ENCODE results near the gene BMPR1A. TPM values are rescaled to one million over a fixed set of nuclear protein-coding genes. Genes with fewer than 3 reads are reported as not detected.
A peak's percentile ranks its signal among the peaks of the same experiment; 100 is the strongest.

The BMPR1A gene
- total RNA-seq, 1 experiment from 2014 or later, result 63.2 TPM

DNA sequence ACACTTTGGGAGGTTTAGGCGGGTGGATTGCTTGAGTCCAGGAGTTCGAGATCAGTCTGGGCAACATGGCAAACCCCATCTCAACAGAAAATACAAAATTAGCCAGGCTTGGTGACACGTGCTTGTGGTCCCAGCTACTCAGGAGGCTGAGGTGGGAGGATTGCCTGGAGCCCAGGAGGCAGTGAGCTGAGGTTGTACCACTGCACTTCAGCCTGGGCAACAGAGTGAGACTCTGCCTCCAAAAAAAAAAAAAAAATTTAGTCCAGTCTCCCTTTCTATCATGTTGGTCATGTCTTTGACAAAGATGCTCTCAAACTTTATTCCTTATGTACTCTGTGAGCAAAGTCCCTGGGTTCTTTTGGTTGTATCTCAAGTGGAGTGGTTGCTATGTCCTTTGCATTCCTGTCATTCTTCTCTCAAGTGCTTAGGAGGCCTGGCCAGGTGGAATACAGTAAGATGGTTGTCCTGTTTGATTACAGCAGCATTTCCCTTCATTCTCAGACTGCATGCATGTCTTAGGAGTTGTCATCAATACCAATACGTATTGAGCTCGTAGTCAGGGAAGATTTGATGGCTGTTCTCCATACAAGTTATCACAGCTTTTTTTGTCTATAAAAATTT is 115.3 kb downstream of the BMPR1A start:
- peaks cover 5% of the 10 kb centered on the region for H3K36me3 Mint-ChIP-seq (ENCODE audit: insufficient read depth, unreplicated experiment)
- Histone ChIP-seq H3K36me3 (ENCODE audit: control insufficient read depth, insufficient read depth, low read length) (no peaks in the 10 kb centered on the region), H3K27me3 (replicated peaks; ENCODE audit: control insufficient read depth, insufficient read depth, low read length) (no peaks in the 10 kb centered on the region), H3K4me1 (peaks cover 16% of the 10 kb centered on the region), H3K4me3 (ENCODE audit: low read depth, low read length) (no peak overlapping the region), H3K9me3 (no peaks in the 10 kb centered on the region)
- H3K4me1 Mint-ChIP-seq (ENCODE audit: low read depth, unreplicated experiment), result peaks cover 17% of the 10 kb centered on the region
- no peaks in the 10 kb centered on the region for H3K27me3 Mint-ChIP-seq (ENCODE audit: insufficient read depth, unreplicated experiment)
- no peak overlapping the region for H3K4me3 Mint-ChIP-seq (ENCODE audit: unreplicated experiment)
- H3K27ac Mint-ChIP-seq (ENCODE audit: unreplicated experiment), result peak overlapping the region; percentile 28
- ChIA-PET CTCF (interaction anchor here (0.5 kb wide), 2 partner anchors 95 to 99 kb away, joined by 3 to 4 read pairs; no protein-coding TSS in a partner anchor), POLR2A (no interaction called here)
- H3K9me3 Mint-ChIP-seq (ENCODE audit: unreplicated experiment), result no peaks in the 10 kb centered on the region
- DNase-seq, result peak; percentile 59 to 60
- TF ChIP-seq CTCF (IDR thresholded peaks at IDR 0.05; ENCODE audit: insufficient read depth in 1 of 2, low read depth in 1 of 2, low read length in 1 of 2, severe bottlenecking in 1 of 2, unreplicated experiment in 1 of 2), result no peak
- no TSS peak for BruUV-seq (replicated peaks)
- intact Hi-C loops (cut with micrococcal nuclease; ENCODE audit: unreplicated experiment), result loop anchor here (1.0 kb wide), 1 partner anchor 8 kb away; no protein-coding TSS in a partner anchor

DNA sequence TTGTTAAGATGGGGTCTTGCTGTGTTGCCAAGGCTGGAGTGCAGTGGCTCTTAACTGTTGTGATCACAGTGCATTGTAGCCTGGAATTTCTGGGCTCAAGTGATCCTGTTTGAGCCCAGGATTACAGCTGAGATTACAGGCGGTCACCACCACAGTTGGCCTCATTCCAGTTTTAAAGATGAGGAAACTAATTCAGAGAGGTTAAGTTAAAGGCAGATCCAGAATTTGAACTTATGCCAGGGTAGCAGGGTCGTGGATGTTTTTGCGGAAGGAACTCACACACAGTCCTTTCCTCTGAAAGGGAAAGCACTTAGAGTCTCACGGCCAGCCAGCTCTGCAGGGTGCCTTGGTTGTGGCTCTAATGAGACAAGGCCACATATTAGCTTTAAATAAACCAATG is 116.3 kb downstream of the BMPR1A start:
- H3K36me3 ChIP-seq (ENCODE audit: control insufficient read depth, insufficient read depth, low read length), result no peaks in the 10 kb centered on the region
- ChIA-PET POLR2A (no interaction called here), CTCF (no interaction called here)
- H3K36me3 Mint-ChIP-seq (ENCODE audit: insufficient read depth, unreplicated experiment), result peaks cover 5% of the 10 kb centered on the region
- DNase-seq, result no peak
- no TSS peak for BruUV-seq (replicated peaks)
- intact Hi-C loops (cut with micrococcal nuclease; ENCODE audit: unreplicated experiment), result no loop called here
- no peaks in the 10 kb centered on the region for H3K9me3 Mint-ChIP-seq (ENCODE audit: unreplicated experiment)
- no peaks in the 10 kb centered on the region for H3K27me3 ChIP-seq (replicated peaks; ENCODE audit: control insufficient read depth, insufficient read depth, low read length)
- peaks cover 17% of the 10 kb centered on the region for H3K4me1 Mint-ChIP-seq (ENCODE audit: low read depth, unreplicated experiment)
- H3K27ac Mint-ChIP-seq (ENCODE audit: unreplicated experiment), result peak overlapping the region; percentile 20
- no peaks in the 10 kb centered on the region for H3K27me3 Mint-ChIP-seq (ENCODE audit: insufficient read depth, unreplicated experiment)
- H3K9me3 ChIP-seq, result no peaks in the 10 kb centered on the region
- H3K4me3 ChIP-seq (ENCODE audit: low read depth, low read length), result no peak overlapping the region
- H3K4me3 Mint-ChIP-seq (ENCODE audit: unreplicated experiment), result no peak overlapping the region
- no peak for TF ChIP-seq CTCF (IDR thresholded peaks at IDR 0.05; ENCODE audit: insufficient read depth in 1 of 2, low read depth in 1 of 2, low read length in 1 of 2, severe bottlenecking in 1 of 2, unreplicated experiment in 1 of 2)
- H3K4me1 ChIP-seq, result peaks cover 16% of the 10 kb centered on the region

- TF ChIP-seq CTCF (IDR thresholded peaks at IDR 0.05; ENCODE audit: insufficient read depth in 1 of 2, low read depth in 1 of 2, low read length in 1 of 2, severe bottlenecking in 1 of 2, unreplicated experiment in 1 of 2), result no peak
- no TSS peak for BruUV-seq (replicated peaks)
- no peak for DNase-seq
- Mint-ChIP-seq H3K9me3 (ENCODE audit: unreplicated experiment) (no peaks in the 10 kb centered on the region), H3K27ac (ENCODE audit: unreplicated experiment) (no peak overlapping the region), H3K4me3 (ENCODE audit: unreplicated experiment) (no peak overlapping the region), H3K4me1 (ENCODE audit: low read depth, unreplicated experiment) (peaks cover 3% of the 10 kb centered on the region), H3K36me3 (ENCODE audit: insufficient read depth, unreplicated experiment) (peaks cover 14% of the 10 kb centered on the region), H3K27me3 (ENCODE audit: insufficient read depth, unreplicated experiment) (no peaks in the 10 kb centered on the region)
- Histone ChIP-seq H3K4me1 (peaks cover 6% of the 10 kb centered on the region), H3K9me3 (no peaks in the 10 kb centered on the region), H3K27me3 (replicated peaks; ENCODE audit: control insufficient read depth, insufficient read depth, low read length) (no peaks in the 10 kb centered on the region), H3K4me3 (ENCODE audit: low read depth, low read length) (no peak overlapping the region), H3K36me3 (ENCODE audit: control insufficient read depth, insufficient read depth, low read length) (no peaks in the 10 kb centered on the region)
- POLR2A ChIA-PET, result interaction anchor here (0.6 kb wide), 1 partner anchor 143 kb away, joined by 3 read pairs; no protein-coding TSS in a partner anchor
- intact Hi-C loops (cut with micrococcal nuclease; ENCODE audit: unreplicated experiment), result no loop called here
- CTCF ChIA-PET, result no interaction called here
Measured at GRCh38 chr10:86876748-86877147, 120.3 kb downstream of the BMPR1A start.

Data from Caco-2 (cell line).